GM19025 (cell line): ENCODE measurements around the gene LHX3.
"Not testable (repeated sequence)": the region's sequence is repeated elsewhere in the genome, so short reads cannot be mapped to it uniquely, and the experiment has no call there.

Experiments used
- ATAC-seq: cut with Tn5 transposase; IDR thresholded peaks from one replicate; pipeline ENCODE4 v1.9.1; 2021; ENCODE audit warnings: mild to moderate bottlenecking, low read depth, moderate library complexity; ENCODE audit not compliant: unreplicated experiment

The LHX3 gene

GRCh38 chr9:136157477-136158265 lies 47.3 kb downstream of the LHX3 start:
- ATAC-seq = no peak

DNA sequence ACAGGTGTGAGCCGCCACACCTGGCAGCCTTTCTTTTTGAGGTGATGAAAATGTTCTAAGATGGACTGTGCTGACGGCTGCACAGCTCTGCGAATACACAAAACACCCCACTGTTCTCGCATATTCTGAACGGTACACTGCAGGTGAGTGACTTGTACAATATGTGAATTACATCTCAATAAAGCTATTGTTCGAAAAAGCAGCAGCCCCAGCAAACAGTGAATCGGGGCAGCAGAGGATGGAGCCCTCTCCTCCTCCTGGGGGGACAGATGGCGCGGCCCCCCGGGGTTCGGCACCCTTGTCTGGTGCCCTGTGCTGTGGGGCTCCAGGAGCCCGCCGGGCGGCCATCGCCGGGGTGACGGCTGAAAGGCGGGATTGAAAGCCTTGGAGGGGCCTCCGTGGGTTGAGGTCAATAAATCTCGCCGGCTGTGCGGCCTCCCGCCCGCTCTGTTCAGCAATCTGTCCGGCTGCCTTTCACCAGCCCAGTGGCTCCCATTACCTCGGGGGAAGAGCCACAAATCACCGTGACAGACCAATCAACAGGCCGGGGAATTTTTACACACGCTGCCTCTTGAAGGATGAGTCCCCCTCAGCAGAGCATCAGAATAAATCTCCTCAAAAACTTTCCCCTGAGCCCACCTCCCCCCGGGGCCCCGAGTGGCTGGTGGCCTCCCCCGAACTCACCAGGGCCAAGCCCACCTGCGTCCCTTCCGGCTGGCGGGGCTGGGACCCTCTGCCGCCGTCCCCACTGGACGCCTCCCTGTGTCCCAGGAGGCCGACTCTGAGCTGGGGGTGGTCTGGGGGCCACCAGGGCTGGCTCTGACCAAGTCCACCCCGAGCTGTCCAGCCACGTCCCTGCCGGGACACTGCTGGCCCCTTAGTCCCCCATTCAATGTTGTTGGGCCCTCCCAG lies 48.5 kb downstream of the LHX3 start:
- no peak for ATAC-seq

GRCh38 chr9:136155576-136155975 lies 49.4 kb downstream of the LHX3 start:
- ATAC-seq = no peak

GRCh38 chr9:136154943-136155342 lies 50.0 kb downstream of the LHX3 start:
- ATAC-seq = no peak

GRCh38 chr9:136153381-136154065 lies 51.4 kb downstream of the LHX3 start:
- no peak for ATAC-seq

DNA sequence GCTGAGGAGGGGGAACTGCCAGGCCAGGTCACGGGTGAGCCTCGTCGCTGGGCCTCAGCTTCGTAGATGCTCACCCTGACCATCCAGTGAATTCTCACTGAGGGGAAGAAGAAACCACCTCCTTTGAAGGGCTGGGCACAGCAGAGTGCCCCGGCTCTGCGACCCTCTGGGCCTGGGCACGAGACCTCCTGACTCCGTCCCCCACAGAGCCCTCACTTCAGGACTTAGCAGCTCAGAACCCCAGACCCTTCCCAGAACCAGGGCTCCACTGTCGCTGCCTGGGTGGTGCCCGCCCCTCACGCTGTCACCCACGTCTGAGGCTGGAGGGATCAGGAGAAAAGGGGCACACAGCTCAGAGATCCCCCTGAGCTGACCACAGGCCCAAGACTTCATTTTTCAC lies 52.0 kb downstream of the LHX3 start:
- no peak for ATAC-seq

DNA sequence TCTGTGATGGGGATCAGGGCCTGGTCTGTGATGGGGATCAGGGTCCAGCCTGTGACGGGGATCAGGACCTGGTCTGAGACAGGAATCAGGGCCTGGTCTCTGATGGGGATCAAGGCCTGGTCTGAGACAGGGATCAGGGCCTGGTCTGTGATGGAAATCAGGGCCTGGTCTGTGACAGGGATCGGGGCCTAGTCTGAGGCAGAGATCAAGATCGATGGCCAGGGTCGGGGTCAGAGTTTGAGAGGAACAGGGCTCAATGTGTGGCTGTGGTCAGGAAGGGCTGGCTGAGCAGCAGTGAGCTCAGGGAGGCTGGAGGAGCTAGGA lies 52.4 kb downstream of the LHX3 start:
- ATAC-seq = no peak

GRCh38 chr9:136151848-136152542 lies 52.9 kb downstream of the LHX3 start:
- ATAC-seq = no peak

DNA sequence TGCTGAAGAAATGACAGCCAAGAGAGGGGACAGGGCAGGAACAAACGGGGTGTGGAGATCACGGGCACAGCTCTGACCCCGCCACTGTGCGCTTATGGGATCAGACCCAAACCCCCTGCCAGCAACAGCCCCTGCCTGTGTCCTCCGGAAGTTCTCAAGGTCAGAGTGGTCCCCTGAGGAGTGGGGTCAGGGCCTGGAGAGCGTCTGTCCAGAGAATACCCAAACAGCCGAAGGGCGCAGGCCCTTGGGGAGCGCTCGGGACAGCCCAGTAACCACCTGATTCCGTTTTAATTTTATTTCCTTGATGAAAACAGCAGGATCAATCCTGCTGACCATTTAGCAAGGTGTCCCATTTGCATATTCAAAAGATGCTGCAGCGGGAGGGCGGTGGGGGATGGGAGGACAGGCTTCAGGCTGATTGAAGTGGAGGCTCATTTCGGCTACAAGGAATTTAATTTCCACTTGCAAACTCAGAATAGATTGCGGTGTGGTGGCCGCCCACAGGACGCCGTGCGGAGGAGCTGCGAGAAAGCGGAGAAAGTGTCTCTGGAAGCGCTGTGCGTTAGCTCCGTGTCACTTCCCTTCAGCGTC lies 53.6 kb downstream of the LHX3 start:
- ATAC-seq = no peak

GRCh38 chr9:136150664-136151213 lies 54.2 kb downstream of the LHX3 start:
- not testable (repeated sequence) for ATAC-seq

GRCh38 chr9:136149853-136150252 lies 55.1 kb downstream of the LHX3 start:
- no peak for ATAC-seq

- no peak for ATAC-seq
These were observed 55.6 kb downstream of the LHX3 start for GRCh38 chr9:136149337-136149736.

GRCh38 chr9:136148766-136149165 lies 56.2 kb downstream of the LHX3 start:
- no peak for ATAC-seq

GRCh38 chr9:136147890-136148714 lies 56.8 kb downstream of the LHX3 start:
- no peak for ATAC-seq

DNA sequence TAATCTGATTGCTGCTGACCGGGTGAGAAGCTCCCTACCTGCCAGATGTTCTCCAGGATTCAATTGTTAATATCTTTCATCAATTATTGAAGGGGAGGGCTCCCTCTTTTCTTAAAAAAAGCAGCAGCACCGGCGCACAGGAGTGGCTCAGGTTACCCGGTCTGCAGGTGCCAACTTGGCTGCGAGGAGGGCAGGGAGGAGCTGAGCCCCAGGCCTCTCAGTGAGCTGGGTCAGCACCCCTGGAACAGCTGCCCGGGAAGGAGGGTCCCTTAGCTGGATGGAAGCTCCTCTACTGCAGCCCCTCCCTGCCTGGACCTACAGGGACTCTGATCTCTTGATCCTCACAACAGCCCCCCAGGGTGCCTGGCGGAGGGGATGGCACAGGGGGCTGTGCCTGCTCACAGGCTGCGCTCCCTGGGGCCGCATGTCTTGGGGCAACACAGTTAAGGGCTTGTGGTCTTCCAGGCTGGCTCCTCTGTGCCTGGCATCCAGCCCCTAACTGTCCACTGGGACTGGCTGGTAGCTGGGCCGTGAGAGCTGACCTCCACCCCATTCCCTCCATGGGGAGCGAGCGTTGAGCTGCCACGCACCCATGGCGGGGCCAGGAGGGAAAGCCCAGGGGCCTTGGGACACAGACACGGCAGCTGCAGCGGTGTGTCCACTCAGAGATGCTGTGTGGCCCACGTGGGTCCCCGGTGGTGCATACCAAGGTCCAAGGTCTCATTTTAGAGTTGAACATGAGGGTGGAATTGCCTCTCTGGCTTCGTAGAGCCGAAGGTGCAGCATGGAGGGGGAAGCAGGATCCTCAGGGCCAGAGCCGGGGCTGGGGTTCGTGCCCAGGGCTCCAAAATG lies 57.7 kb downstream of the LHX3 start:
- ATAC-seq = no peak
